Astrocyte of the spinal cord (primary cell): ENCODE measurements around the gene GABRG3.
A peak's percentile ranks its signal among the peaks of the same experiment; 100 is the strongest.

Experiments
- DNase-seq: peaks from one replicate; pipeline ENCODE4 v3.0.0; 2011; ENCODE audit warnings: low read depth, low spot score
- H3K4me3 ChIP-seq: 2 replicates; pipeline ENCODE4 v1.5.1; 2011; ENCODE audit warnings: low read depth, mild to moderate bottlenecking, low read length, moderate library complexity
- CTCF ChIP-seq: IDR thresholded peaks from 2 replicates; pipeline ENCODE4 v1.5.1; 2012; ENCODE audit warnings: low read depth, mild to moderate bottlenecking, low read length, inconsistent platforms
- in situ Hi-C: cut with HindIII; loops from 2 replicates; pipeline ENCODE4 v1.10.0; 2017; ENCODE audit warnings: low sequenced_read_pairs

Gene GABRG3

GRCh38 chr15:27441120-27441519, 470.1 kb downstream of the GABRG3 start:
- in situ Hi-C loops, result no loop called here
- TF ChIP-seq CTCF, result no peak
- H3K4me3 ChIP-seq, result no peak overlapping the region
- no peak for DNase-seq

- no peak for DNase-seq
- in situ Hi-C loops, result no loop called here
- H3K4me3 ChIP-seq, result no peak overlapping the region
- no peak for TF ChIP-seq CTCF
Observed at GRCh38 chr15:27448234-27448633, 477.3 kb downstream of the GABRG3 start.

DNA sequence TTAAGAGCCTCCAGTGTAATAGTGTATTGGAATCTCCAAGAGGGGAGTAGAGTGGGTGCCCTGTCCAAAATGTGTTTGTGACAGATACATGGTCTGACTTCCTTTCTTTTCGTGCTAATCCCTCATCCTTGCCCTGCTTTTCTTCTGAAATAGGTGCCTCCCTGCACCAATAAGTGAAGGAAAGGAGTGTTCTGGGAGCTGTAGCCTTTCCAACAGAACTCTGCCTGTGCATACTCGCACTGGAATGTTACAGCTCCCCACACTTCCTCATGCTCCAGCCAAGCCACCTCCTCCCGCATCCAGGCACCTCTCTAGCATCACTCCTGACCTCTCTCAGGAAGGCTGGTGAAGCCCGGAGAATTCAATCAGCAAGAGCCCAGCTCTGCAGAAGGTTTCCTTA, 478.0 kb downstream of the GABRG3 start:
- in situ Hi-C loops, result no loop called here
- DNase-seq, result peak; percentile 36
- TF ChIP-seq CTCF, result no peak
- no peak overlapping the region for H3K4me3 ChIP-seq

DNA sequence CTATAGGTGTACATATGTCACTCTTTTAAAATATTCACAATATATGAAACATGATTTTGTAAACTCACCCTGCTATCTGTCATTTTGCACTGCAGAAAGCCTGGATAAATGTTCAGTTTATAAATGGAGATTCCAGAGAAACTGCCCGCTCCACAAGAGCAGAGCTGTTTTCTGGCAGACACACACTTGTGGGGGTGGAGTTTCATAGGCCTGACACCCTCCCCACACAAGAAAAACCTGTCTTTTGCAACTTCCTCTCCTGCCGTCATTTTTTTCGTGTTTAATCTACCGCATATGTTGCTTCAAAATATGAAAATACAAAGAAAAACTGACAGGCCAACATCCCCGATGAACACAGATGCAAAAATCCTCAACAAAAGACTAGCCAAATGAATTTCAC, 479.0 kb downstream of the GABRG3 start:
- no peak overlapping the region for H3K4me3 ChIP-seq
- in situ Hi-C loops, result no loop called here
- DNase-seq, result no peak
- no peak for TF ChIP-seq CTCF

- in situ Hi-C loops, result no loop called here
- no peak for TF ChIP-seq CTCF
- peak; percentile 92 for DNase-seq
Observed at GRCh38 chr15:27454281-27455075, 483.5 kb downstream of the GABRG3 start.

GRCh38 chr15:27456807-27457206, 485.8 kb downstream of the GABRG3 start:
- TF ChIP-seq CTCF, result no peak
- no peak overlapping the region for H3K4me3 ChIP-seq
- no peak for DNase-seq
- in situ Hi-C loops, result no loop called here

More at GRCh38 chr15:27454281-27455075, 483.5 kb downstream of the GABRG3 start:
- no peak overlapping the region for H3K4me3 ChIP-seq
